GM06990 (cell line): Measurements from ENCODE around the gene PCGF3.

Source experiments
- DNase-seq: peaks from one replicate; pipeline ENCODE4 v3.0.0-alpha.2; 2011; ENCODE audit not compliant: insufficient read length; ENCODE audit errors: extremely low read depth
- H3K27me3 ChIP-seq: replicated peaks from 2 replicates; pipeline ENCODE4 v1.6.0; 2011; ENCODE audit warnings: low read length; ENCODE audit not compliant: control insufficient read depth, insufficient read depth
- H3K36me3 ChIP-seq: 2 replicates; pipeline ENCODE4 v1.5.1; 2011; ENCODE audit warnings: low read length; ENCODE audit not compliant: control insufficient read depth, insufficient read depth
- H3K4me3 ChIP-seq: replicated peaks from 2 replicates; pipeline ENCODE4 v1.5.1; 2011; ENCODE audit warnings: low read depth, mild to moderate bottlenecking, control low read depth, low read length
- TF ChIP-seq, protein P1 (sequence below): IDR thresholded peaks from 2 replicates; pipeline ENCODE4 v1.5.1; 2011; ENCODE audit warnings: low read length, control low read depth, mild to moderate bottlenecking, inconsistent platforms; ENCODE audit not compliant: insufficient read depth, poor library complexity, severe bottlenecking

Gene PCGF3

GRCh38 chr4:680551-680927, 25.1 kb upstream of the PCGF3 start:
- Histone ChIP-seq H3K27me3 (no peaks in the 10 kb centered on the region), H3K36me3 (no peaks in the 10 kb centered on the region), H3K4me3 (peak overlapping the region; percentile 64)
- TF ChIP-seq, protein P1, sequence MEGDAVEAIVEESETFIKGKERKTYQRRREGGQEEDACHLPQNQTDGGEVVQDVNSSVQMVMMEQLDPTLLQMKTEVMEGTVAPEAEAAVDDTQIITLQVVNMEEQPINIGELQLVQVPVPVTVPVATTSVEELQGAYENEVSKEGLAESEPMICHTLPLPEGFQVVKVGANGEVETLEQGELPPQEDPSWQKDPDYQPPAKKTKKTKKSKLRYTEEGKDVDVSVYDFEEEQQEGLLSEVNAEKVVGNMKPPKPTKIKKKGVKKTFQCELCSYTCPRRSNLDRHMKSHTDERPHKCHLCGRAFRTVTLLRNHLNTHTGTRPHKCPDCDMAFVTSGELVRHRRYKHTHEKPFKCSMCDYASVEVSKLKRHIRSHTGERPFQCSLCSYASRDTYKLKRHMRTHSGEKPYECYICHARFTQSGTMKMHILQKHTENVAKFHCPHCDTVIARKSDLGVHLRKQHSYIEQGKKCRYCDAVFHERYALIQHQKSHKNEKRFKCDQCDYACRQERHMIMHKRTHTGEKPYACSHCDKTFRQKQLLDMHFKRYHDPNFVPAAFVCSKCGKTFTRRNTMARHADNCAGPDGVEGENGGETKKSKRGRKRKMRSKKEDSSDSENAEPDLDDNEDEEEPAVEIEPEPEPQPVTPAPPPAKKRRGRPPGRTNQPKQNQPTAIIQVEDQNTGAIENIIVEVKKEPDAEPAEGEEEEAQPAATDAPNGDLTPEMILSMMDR: no peak
- no peak for DNase-seq

- H3K4me3 ChIP-seq: peak overlapping the region; percentile 64
- no peaks in the 10 kb centered on the region for H3K27me3 ChIP-seq
- TF ChIP-seq, protein P1: no peak
- peak; percentile 76 for DNase-seq
- no peaks in the 10 kb centered on the region for H3K36me3 ChIP-seq
Observed at GRCh38 chr4:680928-681645, 24.5 kb upstream of the PCGF3 start.

- TF ChIP-seq, protein P1: no peak
- H3K27me3 ChIP-seq: no peaks in the 10 kb centered on the region
- DNase-seq: peak; percentile 56
- H3K36me3 ChIP-seq: no peaks in the 10 kb centered on the region
- no peak overlapping the region for H3K4me3 ChIP-seq
Observed at GRCh38 chr4:681736-682451, 23.7 kb upstream of the PCGF3 start.

DNA sequence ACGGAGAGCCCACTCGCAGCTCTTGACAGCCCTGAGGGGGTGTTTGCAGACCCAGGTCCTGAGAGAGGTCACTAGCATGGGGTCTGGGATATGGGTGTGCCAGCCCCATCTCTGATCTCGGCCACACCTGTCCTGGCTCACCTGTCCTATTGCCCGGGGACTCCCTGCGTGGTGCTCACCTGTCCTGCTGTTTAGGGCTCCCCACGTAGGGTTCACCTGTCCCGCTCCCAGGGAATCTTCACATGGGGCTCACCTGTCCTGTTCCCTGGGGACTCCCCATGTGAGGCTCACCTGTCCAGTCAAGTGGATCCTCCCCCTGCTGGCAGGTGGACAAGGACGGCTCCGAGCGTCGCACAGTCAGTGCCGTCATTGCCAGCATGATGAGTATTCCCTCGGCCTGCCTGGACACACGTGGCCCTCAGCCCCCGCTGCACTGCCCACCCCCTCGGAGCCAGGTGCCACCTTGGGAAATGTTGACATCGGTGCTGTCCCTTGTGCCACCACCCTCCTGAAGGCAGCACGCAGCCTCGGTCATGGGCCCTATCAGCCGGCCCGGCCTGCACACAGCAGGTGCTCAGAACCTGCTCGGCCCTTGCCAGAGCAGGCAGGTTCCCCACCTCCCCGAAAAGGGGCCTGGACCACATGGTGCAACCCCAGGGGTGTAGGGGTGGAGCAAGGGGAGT, 23.0 kb upstream of the PCGF3 start:
- TF ChIP-seq, protein P1: no peak
- H3K36me3 ChIP-seq: no peaks in the 10 kb centered on the region
- DNase-seq: peak; percentile 22
- H3K4me3 ChIP-seq: no peak overlapping the region
- no peaks in the 10 kb centered on the region for H3K27me3 ChIP-seq

DNA sequence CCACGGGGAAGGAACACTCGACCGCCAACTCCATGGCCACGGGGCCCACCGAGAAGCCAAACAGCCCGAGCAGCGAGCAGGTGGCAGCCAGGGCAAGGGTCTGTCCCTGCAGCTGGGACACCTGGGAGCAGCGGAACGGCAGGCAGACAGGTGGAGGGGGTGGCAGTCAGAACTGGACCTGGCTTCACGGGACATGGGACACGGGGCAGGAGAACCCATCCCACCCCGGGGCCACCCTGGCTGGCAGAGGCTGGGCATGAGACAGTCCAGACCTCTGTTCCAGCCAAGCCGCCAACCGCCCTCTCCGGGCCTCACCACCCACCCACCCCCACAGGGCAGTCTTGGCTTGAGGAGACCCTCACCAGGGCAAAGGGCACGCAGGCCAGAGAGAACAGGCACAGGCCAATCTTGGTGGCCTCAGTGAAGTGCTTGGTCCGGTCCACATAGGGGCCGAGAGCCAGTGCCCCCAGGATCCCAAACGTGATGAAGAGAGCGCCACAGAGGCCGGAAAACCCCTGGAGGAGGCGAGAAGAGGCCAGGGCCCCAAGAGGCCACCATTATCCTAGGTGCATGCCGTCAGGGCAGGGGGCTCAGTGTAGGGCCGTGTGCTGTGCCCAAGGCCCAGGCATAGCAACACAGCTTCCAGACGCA, 22.3 kb upstream of the PCGF3 start:
- no peaks in the 10 kb centered on the region for H3K36me3 ChIP-seq
- peak; percentile 17 for DNase-seq
- no peak overlapping the region for H3K4me3 ChIP-seq
- TF ChIP-seq, protein P1: no peak
- H3K27me3 ChIP-seq: no peaks in the 10 kb centered on the region
